Activated T-cell treated with anti-CD3 and anti-CD28 coated beads, Interleukin-2, amount 50 U/mL, for 72 hours (primary cell): ENCODE measurements around the gene CHSY3. TPM values are rescaled to one million over a fixed set of nuclear protein-coding genes. Genes with fewer than 3 reads are reported as not detected.
A peak's percentile ranks its signal among the peaks of the same experiment; 100 is the strongest.

Experiments
- ATAC-seq, 2 donors: fragments of 150-1000 bp; cut with Tn5 transposase; replicated peaks in 1 of 2; 2 replicates each; pipeline ENCODE4 v1.10.0; 2021; ENCODE audit warnings: moderate library complexity in 2 of 2, mild to moderate bottlenecking in 1 of 2
- DNase-seq, 2 donors: peaks; one replicate each; pipeline ENCODE4 v3.0.0; 2021 to 2022; ENCODE audit warnings: mixed read lengths in 1 of 2
- H3K27ac Mint-ChIP-seq: one replicate; pipeline ENCODE4 v1.8.0; 2022; ENCODE audit warnings: mild to moderate bottlenecking, moderate library complexity, mixed read lengths
- H3K27me3 Mint-ChIP-seq: one replicate; pipeline ENCODE4 v1.8.0; 2022; ENCODE audit warnings: low read depth, mixed read lengths
- H3K36me3 Mint-ChIP-seq, 2 donors: one replicate each; pipeline ENCODE4 v1.8.0; 2022; ENCODE audit warnings: mixed read lengths in 2 of 2, mild to moderate bottlenecking in 1 of 2; ENCODE audit not compliant: insufficient read depth in 2 of 2
- H3K4me1 Mint-ChIP-seq: one replicate; pipeline ENCODE4 v1.8.0; 2022; ENCODE audit warnings: low read depth, mixed read lengths
- H3K4me3 Mint-ChIP-seq, 2 donors: one replicate each; pipeline ENCODE4 v1.8.0; 2022; ENCODE audit warnings: mild to moderate bottlenecking in 2 of 2, mixed read lengths in 2 of 2, moderate library complexity in 2 of 2
- H3K9me3 Mint-ChIP-seq, 2 donors: one replicate each; pipeline ENCODE4 v1.8.0; 2022; ENCODE audit warnings: mixed read lengths in 2 of 2
- total RNA-seq, 2 donors: library from RNA; stranded (reverse); gene quantifications; one replicate each; pipeline ENCODE4 v1.2.3, GENCODE V29; 2022

The CHSY3 gene
- total RNA-seq, 2 donors from 2014 or later, result not detected

DNA sequence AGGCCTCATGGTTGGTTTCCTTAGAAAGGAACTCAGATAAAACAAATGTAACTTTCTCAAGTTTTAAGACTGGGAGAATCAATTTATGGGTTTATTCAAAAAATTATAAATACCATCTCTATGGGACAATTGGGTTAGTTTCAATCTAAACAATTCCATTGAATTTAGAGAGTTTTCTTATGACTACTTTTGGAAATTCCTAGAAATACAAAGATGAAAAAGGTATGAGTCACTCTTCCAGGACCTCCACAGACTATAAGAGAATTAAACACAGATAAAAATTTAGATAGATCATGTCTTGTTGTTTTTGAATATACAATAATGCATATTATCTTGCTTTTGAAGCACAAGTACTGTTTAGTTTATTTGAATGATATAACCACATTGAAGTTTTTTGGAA, 188.7 kb downstream of the CHSY3 start:
- no peaks in the 10 kb centered on the region for H3K27me3 Mint-ChIP-seq
- H3K4me3 Mint-ChIP-seq, result no peak overlapping the region
- no peak overlapping the region for H3K27ac Mint-ChIP-seq
- H3K36me3 Mint-ChIP-seq, result no peaks in the 10 kb centered on the region
- DNase-seq, result no peak
- no peaks in the 10 kb centered on the region for H3K4me1 Mint-ChIP-seq
- H3K9me3 Mint-ChIP-seq, result no peaks in the 10 kb centered on the region
- no peak for ATAC-seq

DNA sequence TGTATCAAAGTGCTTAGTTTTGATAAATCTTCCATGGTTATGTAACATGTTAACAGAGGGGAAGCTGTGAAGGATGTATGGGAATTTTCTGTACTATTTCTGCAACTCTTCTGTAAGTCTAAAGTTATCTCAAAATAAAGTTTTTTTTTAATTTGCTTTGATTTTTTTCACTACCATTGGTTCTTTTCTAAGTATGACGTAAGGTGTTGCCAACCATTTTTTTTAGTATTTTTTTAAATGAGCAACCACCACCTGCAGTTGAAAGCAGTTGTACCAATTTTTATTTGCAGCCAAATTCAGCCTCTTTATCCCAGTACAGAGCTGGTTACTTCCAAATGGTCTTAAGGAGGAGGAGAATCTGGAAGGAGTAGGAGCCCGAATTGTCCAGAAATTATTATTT, 192.2 kb downstream of the CHSY3 start:
- H3K9me3 Mint-ChIP-seq, result no peaks in the 10 kb centered on the region
- H3K27ac Mint-ChIP-seq, result no peak overlapping the region
- no peaks in the 10 kb centered on the region for H3K4me1 Mint-ChIP-seq
- H3K36me3 Mint-ChIP-seq, result no peaks in the 10 kb centered on the region
- DNase-seq (no peak), ATAC-seq (no peak)
- H3K4me3 Mint-ChIP-seq, result no peak overlapping the region
- no peaks in the 10 kb centered on the region for H3K27me3 Mint-ChIP-seq

DNA sequence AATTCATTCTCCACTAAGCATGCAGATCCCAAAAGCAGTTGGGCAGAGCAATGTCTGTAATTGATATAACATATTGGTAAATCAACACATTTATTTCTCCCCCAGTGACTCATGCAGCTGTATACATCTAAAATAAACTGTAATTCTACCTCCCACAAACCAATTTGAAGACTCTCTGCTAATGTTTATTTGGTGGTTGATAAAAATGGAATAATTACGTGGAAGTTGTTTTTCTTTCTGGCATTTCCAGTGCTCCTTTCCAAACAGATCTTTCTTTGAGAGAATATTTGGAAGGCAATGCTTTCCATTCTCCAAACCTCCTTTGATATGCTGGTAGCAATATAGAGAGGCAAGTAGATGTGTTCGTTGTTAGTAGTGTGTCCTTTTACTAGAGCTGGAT, 194.7 kb downstream of the CHSY3 start:
- H3K4me3 Mint-ChIP-seq, result no peak overlapping the region
- DNase-seq (no peak), ATAC-seq (no peak)
- no peaks in the 10 kb centered on the region for H3K27me3 Mint-ChIP-seq
- no peaks in the 10 kb centered on the region for H3K9me3 Mint-ChIP-seq
- no peaks in the 10 kb centered on the region for H3K4me1 Mint-ChIP-seq
- H3K36me3 Mint-ChIP-seq, result no peaks in the 10 kb centered on the region
- H3K27ac Mint-ChIP-seq, result no peak overlapping the region

DNA sequence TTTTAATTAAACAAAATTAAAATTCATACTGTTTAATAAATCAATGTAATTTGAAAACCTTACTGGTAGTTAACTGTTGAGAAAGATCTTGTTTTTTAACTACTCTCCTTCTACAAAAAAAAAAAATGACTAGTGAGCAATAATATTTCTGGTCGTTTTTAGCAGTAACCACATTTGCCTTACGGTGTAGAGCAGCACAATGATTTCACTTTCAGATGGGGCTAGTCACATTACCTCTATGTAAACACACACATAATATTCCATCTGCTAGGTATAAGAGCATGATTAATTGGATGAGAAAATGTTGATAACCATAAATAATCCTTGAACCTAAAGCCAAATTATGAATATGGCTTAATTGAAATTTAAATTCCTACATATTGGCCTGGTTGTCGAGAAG, 198.1 kb downstream of the CHSY3 start:
- no peaks in the 10 kb centered on the region for H3K9me3 Mint-ChIP-seq
- no peak overlapping the region for H3K4me3 Mint-ChIP-seq
- no peak overlapping the region for H3K27ac Mint-ChIP-seq
- ATAC-seq (no peak), DNase-seq (no peak)
- H3K36me3 Mint-ChIP-seq, result no peaks in the 10 kb centered on the region
- H3K27me3 Mint-ChIP-seq, result no peaks in the 10 kb centered on the region
- no peaks in the 10 kb centered on the region for H3K4me1 Mint-ChIP-seq

DNA sequence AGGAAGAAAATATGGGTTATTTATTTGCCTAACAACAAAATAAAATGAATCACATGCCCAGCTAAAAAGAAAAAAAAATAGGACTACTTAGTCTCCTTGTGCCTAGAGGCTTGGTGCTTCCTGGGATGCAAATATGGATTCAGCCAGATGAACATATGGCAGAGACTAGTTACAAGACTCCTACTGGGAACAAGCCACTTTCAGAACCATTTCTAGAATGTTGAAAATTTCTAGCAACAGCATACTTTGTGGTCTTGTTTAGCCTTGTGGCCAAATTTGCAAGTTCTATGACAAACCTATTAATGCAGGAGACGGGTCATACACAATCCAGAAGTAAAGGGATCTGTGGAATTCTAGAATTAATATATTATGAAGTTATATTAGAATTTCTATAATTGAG, 198.7 kb downstream of the CHSY3 start:
- no peak overlapping the region for H3K4me3 Mint-ChIP-seq
- no peaks in the 10 kb centered on the region for H3K9me3 Mint-ChIP-seq
- H3K27me3 Mint-ChIP-seq, result no peaks in the 10 kb centered on the region
- no peak overlapping the region for H3K27ac Mint-ChIP-seq
- DNase-seq, result no peak
- H3K36me3 Mint-ChIP-seq, result no peaks in the 10 kb centered on the region
- ATAC-seq, result no peak
- H3K4me1 Mint-ChIP-seq, result no peaks in the 10 kb centered on the region

DNA sequence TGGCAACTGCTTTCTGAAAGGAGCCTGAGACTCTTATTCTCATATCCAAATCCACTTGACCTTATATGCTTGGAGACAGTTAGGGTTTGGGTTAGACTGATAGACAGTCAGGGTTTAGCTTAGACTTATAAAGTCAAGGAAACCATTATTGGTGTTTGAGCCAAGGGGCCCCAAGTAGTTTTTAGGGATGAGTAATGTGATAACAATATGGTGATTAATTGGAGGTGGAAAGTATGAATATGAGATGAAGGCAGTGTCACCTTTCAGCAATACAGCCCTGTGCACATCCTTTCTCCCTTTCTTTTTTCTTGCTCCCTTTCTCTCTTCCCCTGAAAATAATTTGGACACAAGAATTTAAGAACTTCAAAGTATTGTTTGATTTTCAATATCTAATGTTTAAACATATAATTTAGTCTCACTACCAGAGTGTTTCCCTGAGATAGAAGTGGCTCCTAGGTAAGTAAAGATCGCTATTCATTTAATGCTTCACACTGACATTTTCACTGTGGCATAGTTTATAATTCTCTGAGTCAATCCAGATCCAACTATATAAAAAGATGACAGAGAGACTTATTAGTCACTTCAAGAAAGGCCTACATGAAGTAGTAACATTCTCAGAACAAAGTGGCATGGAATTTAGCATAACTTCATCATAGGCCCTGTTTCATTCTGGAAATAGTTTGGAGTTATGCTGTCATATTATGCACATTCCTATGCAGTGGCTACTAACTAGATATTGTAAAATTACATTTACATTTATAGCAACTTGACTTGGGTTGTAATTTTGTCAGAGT, 200.8 kb downstream of the CHSY3 start:
- no peak for ATAC-seq

DNA sequence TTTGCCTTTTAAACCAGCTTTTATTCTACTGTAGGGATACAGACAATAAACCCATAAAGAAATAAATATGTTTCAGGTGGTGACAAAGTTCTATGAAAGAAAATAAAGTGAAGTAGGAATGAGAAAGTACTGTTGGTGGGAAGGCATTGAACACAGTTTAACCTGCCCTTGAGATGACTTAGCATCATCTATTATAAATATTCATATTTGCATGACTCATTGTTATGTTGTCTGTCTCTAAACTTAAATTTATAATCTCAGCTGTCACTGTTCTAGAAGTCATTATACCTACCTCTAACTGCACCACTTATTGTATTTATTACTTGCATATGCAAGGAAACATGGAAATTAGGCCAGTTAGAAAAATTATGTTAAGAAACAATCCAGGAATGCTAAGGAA, 202.2 kb downstream of the CHSY3 start:
- Mint-ChIP-seq H3K4me1 (no peaks in the 10 kb centered on the region), H3K36me3 (no peaks in the 10 kb centered on the region), H3K4me3 (no peak overlapping the region), H3K9me3 (no peaks in the 10 kb centered on the region), H3K27ac (no peak overlapping the region), H3K27me3 (peaks cover 6% of the 10 kb centered on the region)
- ATAC-seq, result no peak
- no peak for DNase-seq

More for the DNA sequence above, 200.8 kb downstream of the CHSY3 start:
- Mint-ChIP-seq H3K27ac (no peak overlapping the region), H3K27me3 (peaks cover 6% of the 10 kb centered on the region), H3K4me3 (no peak overlapping the region), H3K9me3 (no peaks in the 10 kb centered on the region), H3K36me3 (no peaks in the 10 kb centered on the region), H3K4me1 (no peaks in the 10 kb centered on the region)
- DNase-seq, result no peak

DNA sequence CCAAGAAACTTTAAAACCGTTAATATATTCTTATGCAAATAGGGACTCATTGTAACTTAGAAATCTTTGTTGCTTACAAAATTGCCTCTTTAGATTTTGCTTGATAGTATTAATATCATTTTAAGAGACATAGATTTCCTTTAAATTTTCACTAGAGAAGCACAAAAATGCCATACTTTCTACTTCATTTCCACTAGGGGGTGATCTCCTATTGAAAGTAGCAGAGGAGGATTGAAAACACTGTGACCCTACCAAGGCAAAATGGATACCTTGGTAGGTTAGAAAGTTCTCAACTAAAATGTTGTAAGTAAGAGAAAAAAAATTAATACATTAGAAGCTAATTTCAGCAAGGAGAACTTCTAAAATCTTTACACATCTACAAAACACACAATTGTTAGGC, 204.9 kb downstream of the CHSY3 start:
- Mint-ChIP-seq H3K9me3 (no peaks in the 10 kb centered on the region), H3K36me3 (no peaks in the 10 kb centered on the region), H3K27ac (no peak overlapping the region), H3K4me1 (no peaks in the 10 kb centered on the region), H3K27me3 (peaks cover 6% of the 10 kb centered on the region), H3K4me3 (no peak overlapping the region)
- peak in 1 of 2 donors; percentile 40 for ATAC-seq
- no peak for DNase-seq

DNA sequence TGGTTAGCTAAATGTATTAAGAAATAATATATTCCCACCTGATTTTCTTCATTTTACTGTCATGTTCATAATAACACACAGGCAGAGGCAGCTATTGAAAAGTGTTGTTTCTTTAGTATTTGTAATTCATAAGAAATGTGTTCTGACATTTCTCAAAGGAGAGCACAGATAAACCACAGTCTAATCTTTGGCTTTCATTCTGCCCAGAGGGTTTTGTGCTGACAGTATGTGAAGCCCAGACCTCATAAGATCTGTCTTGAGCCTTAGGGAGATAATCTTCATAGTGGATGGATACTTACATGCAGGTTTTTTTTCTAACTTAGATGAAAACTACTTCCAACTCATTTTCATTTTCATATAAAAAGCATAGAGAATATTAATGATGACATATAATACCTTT, 206.1 kb downstream of the CHSY3 start:
- no peak for DNase-seq

DNA sequence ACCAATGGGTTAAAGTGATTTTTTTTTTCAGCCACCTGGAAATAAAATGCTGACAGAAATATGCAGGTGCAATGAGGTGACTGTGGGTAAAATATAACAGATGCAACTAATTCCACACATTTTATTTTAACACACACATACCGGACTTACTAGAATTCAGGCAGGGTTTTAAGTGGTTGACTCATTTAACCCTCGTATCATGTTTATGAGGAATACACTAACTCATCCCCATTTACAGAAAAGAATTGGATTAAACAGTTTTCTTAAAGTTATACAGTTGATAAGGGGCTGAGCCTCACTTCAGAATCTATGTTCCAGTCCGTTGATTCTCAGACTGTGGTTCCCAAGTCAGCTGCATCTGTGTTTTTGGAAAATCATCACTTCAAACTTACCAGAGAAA, 207.5 kb downstream of the CHSY3 start:
- H3K27ac Mint-ChIP-seq, result no peak overlapping the region
- H3K9me3 Mint-ChIP-seq, result no peaks in the 10 kb centered on the region
- ATAC-seq (no peak), DNase-seq (no peak)
- no peaks in the 10 kb centered on the region for H3K36me3 Mint-ChIP-seq
- no peak overlapping the region for H3K4me3 Mint-ChIP-seq
- H3K4me1 Mint-ChIP-seq, result no peaks in the 10 kb centered on the region
- H3K27me3 Mint-ChIP-seq, result peaks cover 23% of the 10 kb centered on the region

More for the DNA sequence above, 206.1 kb downstream of the CHSY3 start:
- Mint-ChIP-seq H3K9me3 (no peaks in the 10 kb centered on the region), H3K27ac (no peak overlapping the region), H3K4me3 (no peak overlapping the region), H3K36me3 (no peaks in the 10 kb centered on the region), H3K4me1 (no peaks in the 10 kb centered on the region), H3K27me3 (peaks cover 13% of the 10 kb centered on the region)
- ATAC-seq, result no peak

DNA sequence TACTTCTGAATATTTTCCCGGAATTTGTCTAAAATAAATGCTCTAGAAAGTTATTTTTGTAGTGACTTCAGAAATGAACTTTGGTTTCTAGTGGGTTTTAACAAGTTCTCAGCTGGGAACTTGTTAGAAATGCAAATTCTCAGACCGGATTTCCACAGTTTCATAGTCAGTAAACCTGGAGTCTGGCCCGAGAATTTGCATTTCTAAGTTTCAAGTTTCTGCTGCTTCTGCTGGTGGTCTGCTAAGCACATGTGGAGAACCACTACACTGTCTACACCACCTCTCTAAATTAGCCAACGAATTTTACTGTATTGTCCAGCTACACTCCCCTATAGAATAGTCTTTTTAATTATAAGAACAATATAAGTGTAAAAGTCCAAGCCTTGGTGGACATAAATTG, 208.0 kb downstream of the CHSY3 start:
- no peaks in the 10 kb centered on the region for H3K4me1 Mint-ChIP-seq
- no peak overlapping the region for H3K27ac Mint-ChIP-seq
- ATAC-seq, result no peak
- DNase-seq, result no peak
- no peak overlapping the region for H3K4me3 Mint-ChIP-seq
- no peaks in the 10 kb centered on the region for H3K9me3 Mint-ChIP-seq
- no peaks in the 10 kb centered on the region for H3K36me3 Mint-ChIP-seq
- H3K27me3 Mint-ChIP-seq, result peaks cover 27% of the 10 kb centered on the region

DNA sequence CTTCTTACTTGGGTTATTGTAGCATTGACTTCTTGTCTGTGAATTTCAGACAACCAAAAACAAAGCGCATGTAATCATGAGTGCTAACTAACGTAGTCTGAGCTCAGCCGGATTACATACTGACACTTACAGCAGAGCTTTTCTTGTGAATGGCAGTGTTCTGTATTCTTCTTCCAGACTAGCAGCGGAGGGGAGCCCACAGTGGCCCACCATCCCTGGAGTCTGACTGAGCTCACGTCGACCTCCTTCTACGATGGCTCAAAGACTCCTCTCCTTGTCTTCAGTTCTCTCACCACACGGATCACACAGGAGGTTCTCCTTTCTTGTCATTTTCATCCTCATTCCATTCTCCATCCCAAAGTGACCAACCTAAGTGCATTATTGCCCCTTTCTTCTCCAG, 211.4 kb downstream of the CHSY3 start:
- Mint-ChIP-seq H3K9me3 (no peaks in the 10 kb centered on the region), H3K4me3 (no peak overlapping the region), H3K27me3 (peaks cover 29% of the 10 kb centered on the region), H3K36me3 (no peaks in the 10 kb centered on the region), H3K27ac (no peak overlapping the region), H3K4me1 (no peaks in the 10 kb centered on the region)
- ATAC-seq (no peak), DNase-seq (no peak)

DNA sequence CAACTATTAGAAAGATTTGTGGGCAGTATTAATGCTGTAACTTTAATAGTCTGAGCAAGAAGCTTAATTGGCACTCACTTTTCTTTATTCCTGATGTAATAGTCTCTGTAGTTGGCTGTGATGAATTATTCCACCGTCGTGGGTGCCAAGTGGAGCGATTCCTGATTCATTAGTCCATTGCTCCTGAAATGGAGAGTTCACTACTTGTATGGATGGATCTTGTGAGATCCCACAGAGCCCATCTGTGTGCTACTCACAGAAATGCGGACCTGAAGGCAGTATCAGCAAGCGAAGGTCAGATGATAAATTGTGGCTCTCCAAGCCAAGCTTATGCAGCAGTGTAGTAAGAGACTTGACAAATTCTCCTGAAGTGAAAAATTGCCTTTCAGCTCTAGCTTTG, 212.2 kb downstream of the CHSY3 start:
- DNase-seq (no peak), ATAC-seq (no peak)
- no peaks in the 10 kb centered on the region for H3K4me1 Mint-ChIP-seq
- H3K27me3 Mint-ChIP-seq, result peaks cover 34% of the 10 kb centered on the region
- no peak overlapping the region for H3K27ac Mint-ChIP-seq
- no peaks in the 10 kb centered on the region for H3K9me3 Mint-ChIP-seq
- H3K36me3 Mint-ChIP-seq, result no peaks in the 10 kb centered on the region
- no peak overlapping the region for H3K4me3 Mint-ChIP-seq

DNA sequence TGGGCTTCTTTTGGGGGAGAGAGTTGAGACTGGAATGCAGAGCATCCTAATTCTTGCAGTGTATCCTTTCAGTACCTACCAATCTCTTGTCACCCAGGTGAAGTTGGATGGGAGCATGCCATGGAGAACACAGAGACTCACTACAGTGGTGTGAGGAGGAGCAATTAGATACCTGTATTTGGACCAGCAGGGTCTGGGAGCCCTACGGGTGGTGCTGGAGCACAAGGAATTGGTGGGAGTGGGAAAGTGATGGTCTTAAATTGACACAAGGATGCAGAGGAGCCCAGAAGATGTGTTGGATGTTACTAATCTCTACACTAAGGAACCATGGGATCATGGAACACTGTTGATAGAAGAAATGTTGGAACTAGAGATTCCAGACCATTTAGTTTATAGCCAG, 212.7 kb downstream of the CHSY3 start:
- Mint-ChIP-seq H3K27ac (no peak overlapping the region), H3K9me3 (no peaks in the 10 kb centered on the region), H3K27me3 (peaks cover 34% of the 10 kb centered on the region), H3K4me3 (no peak overlapping the region), H3K36me3 (no peaks in the 10 kb centered on the region), H3K4me1 (no peaks in the 10 kb centered on the region)
- ATAC-seq, result no peak
- no peak for DNase-seq
